Middle frontal gyrus (tissue), 1 donor: ENCODE data around the gene EFS.

Experiments used
- DNase-seq: peaks from one replicate; pipeline ENCODE4 v3.0.0-alpha.2; 2015; ENCODE audit warnings: low spot score; ENCODE audit errors: extremely low spot score

EFS gene

GRCh38 chr14:23306412-23307145, 58.4 kb downstream of the EFS start, which contains the start of gene BCL2L2:
Gene BCL2L2 (plus strand): TSS chr14:23306833. CDS start chr14:23307768, 935 bp downstream.
- DNase-seq = no peak
